Heart right ventricle (tissue), 16 donors: Measurements from ENCODE around the gene PRKAG2. TPM values are rescaled to one million over a fixed set of nuclear protein-coding genes. Genes with fewer than 3 reads are reported as not detected.
A peak's percentile ranks its signal among the peaks of the same experiment; 100 is the strongest.

ENCODE experiments used
- ATAC-seq, 8 donors: fragments of 200-7000 bp; cut with Tn5 transposase; one replicate each; pipeline ENCODE4 v1.9.1; 2020; ENCODE audit warnings: mild to moderate bottlenecking in 8 of 8, moderate library complexity in 8 of 8, moderate number of reproducible peaks in 1 of 8
- DNase-seq, 2 donors: peaks; one replicate each; pipeline ENCODE4 v3.0.0-alpha.2; 2020
- H3K27ac ChIP-seq, 10 donors: fragments of 200-600 bp; sonication (generic) in 2 of 10; one replicate each; pipeline versions ENCODE4 v1.5.0 to v1.8.0; 2020 to 2022; ENCODE audit warnings: mild to moderate bottlenecking in 3 of 10
- H3K27me3 ChIP-seq, 7 donors: fragments of 200-600 bp; one replicate each; pipeline ENCODE4 v1.8.0; 2021 to 2022; ENCODE audit warnings: mild to moderate bottlenecking in 2 of 7
- H3K36me3 ChIP-seq, 9 donors: fragments of 200-600 bp; sonication (generic) in 1 of 9; one replicate each; pipeline versions ENCODE4 v1.5.0 to v1.8.0; 2020 to 2022; ENCODE audit warnings: mild to moderate bottlenecking in 2 of 9
- H3K4me1 ChIP-seq, 9 donors: fragments of 200-600 bp; sonication (generic) in 1 of 9; one replicate each; pipeline versions ENCODE4 v1.5.0 to v1.8.0; 2020 to 2022; ENCODE audit warnings: mild to moderate bottlenecking in 4 of 9
- H3K4me3 ChIP-seq, 10 donors: fragments of 200-600 bp; sonication (generic) in 2 of 10; one replicate each; pipeline versions ENCODE4 v1.5.0 to v1.8.0; 2020 to 2022; ENCODE audit warnings: mild to moderate bottlenecking in 7 of 10, moderate library complexity in 2 of 10
- H3K9me3 ChIP-seq, 11 donors: fragments of 200-600 bp in 10 of 11; sonication (generic) in 2 of 11; one replicate each; pipeline versions ENCODE4 v1.5.0 to v1.8.0; 2013 to 2022; ENCODE audit warnings: mild to moderate bottlenecking in 2 of 11, control low read depth in 1 of 11, moderate library complexity in 1 of 11
- WGBS, 2 donors: extraction: QIAGEN DNeasy Blood & Tissue Kit; methylation state at CpG; one replicate each; pipeline ENCODE4 v1.1.7; 2013; ENCODE audit warnings: inconsistent platforms in 1 of 2; 5-methylcytosine and 5-hydroxymethylcytosine counted together
- intact Hi-C, 10 donors: fragments of 100-400 bp; cut with DNase I; formaldehyde crosslinking; loops; one replicate each; pipeline versions ENCODE4 v1.11.1 to v1.14.2; 2022
- polyA plus RNA-seq, 2 donors: library from polyadenylated mRNA; stranded (reverse); fragments of 200-250 nt; gene quantifications; one replicate each; pipeline ENCODE4 v1.2.3, GENCODE V29; 2013
- total RNA-seq, 10 donors: library from RNA; stranded (reverse); fragmentation: NEBNext Ultra II Directional in 3 of 10; extraction: Animal tissue kit (Norgen Biotek cat#: 25700) in 3 of 10; gene quantifications; one replicate each; pipeline versions ENCODE4 v1.2.1 to v1.2.4, GENCODE V29; 2021 to 2023
- TF ChIP-seq, protein P1 (sequence below), 9 donors: fragments of 200-600 bp; sonication (generic) in 2 of 9; IDR thresholded peaks; one replicate each; pipeline versions ENCODE4 v1.5.0 to v1.8.0; 2021 to 2022; ENCODE audit warnings: antibody characterized with exemption in 9 of 9, mild to moderate bottlenecking in 5 of 9, moderate library complexity in 1 of 9
- donor health status: Arrhythmogenic right ventricular cardiomyopathy.
- donor health status: ischemic (EF 13 %, LVEDD 7.1; RV severe dilation, severe dysfunction).
- donor health status: healthy with polysubstance abuse.
- donor health status: DM: no; HTN: yes; CAD: no.
- donor health status: DM: no; HTN: no; CAD: no.
- donor health status: ischemic (EF 25% LVEDD 6.9; RV normal size, moderate dysfunction).
- donor health status: ischemic (EF 25% LVEDD 5.7; RV mildly dilated, moderate dysfunction).
- donor health status: healthy.
- donor health status: DM: yes; HTN: yes; CAD: no.
- donor health status: Ischemic cardiomyopathy.
- donor health status: ischemic (EF 35%, LVEDD 5.7; RV mildly dilated, moderate dysfunction).
- donor health status: nonischemic (EF 11% LVEDD 7.7; RV severe dilation, severe dysfunction).
- donor health status: DM: yes; HTN: yes; CAD: no.
- donor health status: PGD.
- donor health status: ischemic (EF 29% LVEDD 5.4; RV normal size, mild dysfunction).
- donor health status: nonischemic (EF 23%, LVEDD 6.1; RV moderate dilation, normal function).

Gene PRKAG2
- total and polyA plus RNA-seq, 12 donors = 52.4 to 156 (median 114) TPM

- Histone ChIP-seq H3K27me3 (no peaks in the 10 kb centered on the region), H3K4me1 (peaks cover 0 to 40% (median 0%) of the 10 kb centered on the region in 9 donors), H3K36me3 (no peaks in the 10 kb centered on the region), H3K4me3 (peak overlapping the region in 1 of 10 donors; percentile 17), H3K27ac (peak overlapping the region in 1 of 10 donors; percentile 79), H3K9me3 (no peaks in the 10 kb centered on the region)
- intact Hi-C loops = no loop called here
- ATAC-seq = peak in 7 of 8 donors; percentile 46 to 68 (median 61)
- TF ChIP-seq, protein P1, sequence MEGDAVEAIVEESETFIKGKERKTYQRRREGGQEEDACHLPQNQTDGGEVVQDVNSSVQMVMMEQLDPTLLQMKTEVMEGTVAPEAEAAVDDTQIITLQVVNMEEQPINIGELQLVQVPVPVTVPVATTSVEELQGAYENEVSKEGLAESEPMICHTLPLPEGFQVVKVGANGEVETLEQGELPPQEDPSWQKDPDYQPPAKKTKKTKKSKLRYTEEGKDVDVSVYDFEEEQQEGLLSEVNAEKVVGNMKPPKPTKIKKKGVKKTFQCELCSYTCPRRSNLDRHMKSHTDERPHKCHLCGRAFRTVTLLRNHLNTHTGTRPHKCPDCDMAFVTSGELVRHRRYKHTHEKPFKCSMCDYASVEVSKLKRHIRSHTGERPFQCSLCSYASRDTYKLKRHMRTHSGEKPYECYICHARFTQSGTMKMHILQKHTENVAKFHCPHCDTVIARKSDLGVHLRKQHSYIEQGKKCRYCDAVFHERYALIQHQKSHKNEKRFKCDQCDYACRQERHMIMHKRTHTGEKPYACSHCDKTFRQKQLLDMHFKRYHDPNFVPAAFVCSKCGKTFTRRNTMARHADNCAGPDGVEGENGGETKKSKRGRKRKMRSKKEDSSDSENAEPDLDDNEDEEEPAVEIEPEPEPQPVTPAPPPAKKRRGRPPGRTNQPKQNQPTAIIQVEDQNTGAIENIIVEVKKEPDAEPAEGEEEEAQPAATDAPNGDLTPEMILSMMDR (IDR thresholded peaks at IDR 0.05) = no peak
- peak in 1 of 2 donors; percentile 47 for DNase-seq
- 77 to 81% methylated on average over 17 of the region's 17 CpGs for WGBS, 2 donors
Measured at GRCh38 chr7:151838861-151839381, 38.0 kb downstream of the PRKAG2 start.

DNA sequence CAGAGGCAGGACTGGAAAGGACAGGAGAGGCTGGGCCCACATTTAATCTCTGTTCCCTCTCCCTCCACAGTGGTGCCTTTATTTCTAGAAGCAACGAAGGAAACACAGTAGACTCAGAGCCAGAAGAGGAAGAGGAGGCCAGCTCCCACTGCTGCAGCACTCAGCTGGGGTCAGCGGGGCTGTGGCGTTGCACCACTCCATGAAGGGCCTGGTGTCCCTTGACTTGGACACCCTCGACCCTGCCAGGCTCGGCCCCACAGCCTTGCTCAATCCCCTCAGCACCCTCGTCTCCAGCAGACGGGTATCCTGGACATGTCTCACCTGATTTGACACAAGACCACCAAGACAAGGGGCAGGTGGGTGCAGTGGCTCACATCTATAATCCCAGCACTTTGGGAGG, 38.8 kb downstream of the PRKAG2 start:
- DNase-seq = no peak
- Histone ChIP-seq H3K4me1 (peaks cover 0 to 37% (median 0%) of the 10 kb centered on the region in 9 donors), H3K4me3 (peak overlapping the region in 1 of 10 donors; percentile 30), H3K27ac (peak overlapping the region in 1 of 10 donors; percentile 79), H3K9me3 (no peaks in the 10 kb centered on the region), H3K36me3 (no peaks in the 10 kb centered on the region), H3K27me3 (no peaks in the 10 kb centered on the region)
- WGBS, 2 donors = 79 to 87% methylated on average over 7 of the region's 7 CpGs
- TF ChIP-seq, protein P1 (IDR thresholded peaks at IDR 0.05) = no peak
- peak in 2 of 8 donors; percentile 14 to 25 for ATAC-seq
- intact Hi-C loops = no loop called here

GRCh38 chr7:151837285-151838042, 39.5 kb downstream of the PRKAG2 start:
- TF ChIP-seq, protein P1 (IDR thresholded peaks at IDR 0.05) = no peak
- no peaks in the 10 kb centered on the region for H3K27me3 ChIP-seq
- H3K9me3 ChIP-seq = no peaks in the 10 kb centered on the region
- H3K27ac ChIP-seq = peak overlapping the region in 1 of 10 donors; percentile 79
- peaks cover 0 to 37% (median 0%) of the 10 kb centered on the region in 9 donors for H3K4me1 ChIP-seq
- H3K36me3 ChIP-seq = no peaks in the 10 kb centered on the region
- WGBS, 2 donors = 72 to 74% methylated on average over 25 of the region's 25 CpGs
- intact Hi-C loops = no loop called here
- peak overlapping the region in 1 of 10 donors; percentile 30 for H3K4me3 ChIP-seq
- DNase-seq (no peak), ATAC-seq (peak in 1 of 8 donors; percentile 15)

- 87 to 88% methylated on average over 12 of the region's 12 CpGs for WGBS, 2 donors
- DNase-seq = no peak
- Histone ChIP-seq H3K4me1 (peaks cover 0 to 37% (median 0%) of the 10 kb centered on the region in 9 donors), H3K27ac (no peak overlapping the region), H3K27me3 (no peaks in the 10 kb centered on the region), H3K36me3 (no peaks in the 10 kb centered on the region), H3K9me3 (no peaks in the 10 kb centered on the region), H3K4me3 (no peak overlapping the region)
- no peak for ATAC-seq
- intact Hi-C loops = no loop called here
- TF ChIP-seq, protein P1 (IDR thresholded peaks at IDR 0.05) = no peak
Measured at GRCh38 chr7:151836927-151837205, 40.0 kb downstream of the PRKAG2 start.
